CD4-positive, alpha-beta T cell treated with Interleukin-10 for 1 hour (primary cell): ENCODE results near the gene DNAJC1.
"Not testable (repeated sequence)": the region's sequence is repeated elsewhere in the genome, so short reads cannot be mapped to it uniquely, and the experiment has no call there.

Experiments
- DNase-seq: peaks from one replicate; pipeline ENCODE4 v3.0.0-alpha.2; 2020

The DNAJC1 gene

DNA sequence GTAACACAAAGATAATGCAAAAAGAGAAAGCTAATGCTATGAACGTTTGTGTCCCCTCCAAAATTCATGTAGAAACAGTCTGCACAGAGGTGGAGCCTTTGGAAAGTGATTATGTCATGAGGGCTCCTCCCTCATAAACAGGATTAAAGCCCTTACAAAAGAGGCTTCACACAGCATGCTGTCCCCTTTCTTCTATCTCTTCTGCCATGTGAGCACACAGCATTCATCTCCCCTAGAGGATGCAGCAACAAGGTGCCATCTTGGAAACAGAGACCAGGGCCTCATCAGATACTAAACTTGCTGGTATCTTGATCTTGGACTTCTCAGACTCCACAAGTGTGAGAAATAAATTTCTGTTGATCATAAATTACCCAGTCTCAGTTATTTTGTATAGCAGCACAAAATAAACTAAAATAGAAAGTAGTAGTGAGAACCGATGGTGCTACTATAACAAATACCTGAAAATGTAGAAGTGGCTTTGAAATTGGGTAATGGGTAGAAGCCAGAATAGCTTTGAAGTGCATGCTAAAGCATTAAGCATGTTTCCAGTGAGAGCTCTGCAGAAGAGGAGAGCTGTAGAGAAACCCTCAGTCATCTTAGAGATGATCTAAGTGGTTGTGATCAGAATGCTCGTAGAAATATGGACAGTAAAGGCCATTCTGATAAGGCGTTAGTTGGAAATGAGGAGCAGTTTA, 108.7 kb downstream of the DNAJC1 start:
- DNase-seq, result no peak

DNA sequence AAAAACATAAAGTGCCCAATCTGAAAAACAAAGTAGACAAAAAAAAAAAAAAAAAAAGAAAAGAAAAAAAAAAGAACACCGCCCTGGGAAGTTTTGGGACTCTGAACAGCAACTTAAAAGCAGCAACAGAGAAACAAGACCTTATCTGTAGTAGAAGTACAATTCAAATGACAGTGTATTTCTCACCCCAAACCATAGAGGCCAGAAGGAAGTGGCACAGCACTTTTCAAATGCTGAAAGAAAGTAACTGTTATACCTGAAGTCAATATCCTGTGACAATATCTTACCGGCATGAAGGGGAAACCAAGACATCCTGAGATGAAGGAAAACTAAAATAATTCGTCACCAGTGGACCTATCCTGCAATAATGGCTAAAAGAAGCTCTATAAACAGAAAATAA, 112.1 kb downstream of the DNAJC1 start:
- peak; percentile 10 for DNase-seq

DNA sequence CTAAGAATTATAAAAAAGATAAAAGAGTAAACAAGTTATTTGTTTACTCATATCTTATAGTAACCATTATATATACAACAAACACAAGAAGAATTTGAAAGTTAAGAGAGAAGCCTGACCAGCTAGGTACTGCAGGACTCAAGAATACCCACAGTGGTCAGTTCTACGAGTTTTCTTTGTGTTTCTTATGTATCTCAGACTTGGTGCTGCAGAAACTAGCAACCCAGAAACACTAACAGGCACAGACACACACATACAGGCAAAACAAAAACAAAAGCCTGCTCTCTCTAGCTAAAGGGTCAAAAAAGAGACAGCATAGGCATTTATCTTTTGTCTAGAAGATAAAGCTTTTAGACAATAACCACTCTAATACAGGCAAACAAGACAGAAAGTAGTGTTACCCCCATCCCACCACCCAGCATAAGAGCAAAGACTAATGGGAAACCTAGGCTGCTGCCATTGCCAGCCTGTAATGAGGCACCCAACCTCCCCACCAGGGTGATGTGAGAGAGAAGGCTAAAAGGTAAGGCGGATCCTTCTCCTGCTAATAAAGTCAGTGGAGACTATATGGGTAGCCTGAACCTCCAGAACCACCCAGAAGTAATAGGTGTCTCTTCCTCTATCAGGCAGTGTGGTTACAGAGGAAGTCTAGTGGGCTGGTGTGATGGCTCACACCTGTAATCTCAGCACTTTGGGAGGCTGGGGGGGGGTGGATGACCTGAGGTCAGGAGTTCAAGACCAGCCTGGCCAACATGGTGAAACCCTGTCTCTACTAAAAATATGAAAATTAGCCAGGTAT, 113.9 kb downstream of the DNAJC1 start:
- DNase-seq, result no peak

DNA sequence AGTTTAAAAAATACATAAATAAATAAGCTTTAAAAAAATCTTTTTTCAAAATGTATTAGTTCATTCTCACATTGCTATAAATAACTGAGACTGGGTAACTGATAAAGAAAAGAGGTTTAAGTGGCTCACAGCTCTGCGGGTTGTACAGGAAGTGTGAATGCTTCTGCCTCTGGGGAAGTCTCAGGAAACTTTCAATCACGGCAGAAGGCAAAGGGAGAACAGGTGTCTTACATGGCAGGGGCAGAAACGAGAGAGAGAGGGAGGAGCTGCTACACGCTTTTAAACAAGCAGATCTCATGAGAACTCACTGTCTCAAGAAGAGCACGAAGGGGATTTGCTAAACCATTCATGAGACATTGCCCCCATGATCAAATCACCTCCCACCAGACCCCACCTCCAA, 114.6 kb downstream of the DNAJC1 start:
- peak; percentile 13 for DNase-seq

DNA sequence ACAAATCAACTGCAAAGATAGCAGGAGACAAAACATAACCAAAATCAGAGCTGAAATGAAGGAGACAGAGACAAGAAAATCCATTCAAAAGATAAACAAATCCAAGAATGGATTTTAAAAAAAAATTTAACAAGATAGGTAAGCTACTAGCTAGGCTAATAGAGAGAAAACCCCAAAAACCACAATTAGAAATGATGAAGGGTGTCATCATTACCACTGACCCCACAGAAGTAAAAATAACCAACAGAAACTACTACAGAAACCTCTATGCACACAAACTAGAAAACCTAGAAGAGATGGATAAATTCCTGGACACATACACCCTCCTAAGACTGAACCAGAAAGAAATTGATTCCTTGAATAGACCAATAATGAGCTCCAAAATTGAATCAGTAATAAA, 117.6 kb downstream of the DNAJC1 start:
- no peak for DNase-seq

DNA sequence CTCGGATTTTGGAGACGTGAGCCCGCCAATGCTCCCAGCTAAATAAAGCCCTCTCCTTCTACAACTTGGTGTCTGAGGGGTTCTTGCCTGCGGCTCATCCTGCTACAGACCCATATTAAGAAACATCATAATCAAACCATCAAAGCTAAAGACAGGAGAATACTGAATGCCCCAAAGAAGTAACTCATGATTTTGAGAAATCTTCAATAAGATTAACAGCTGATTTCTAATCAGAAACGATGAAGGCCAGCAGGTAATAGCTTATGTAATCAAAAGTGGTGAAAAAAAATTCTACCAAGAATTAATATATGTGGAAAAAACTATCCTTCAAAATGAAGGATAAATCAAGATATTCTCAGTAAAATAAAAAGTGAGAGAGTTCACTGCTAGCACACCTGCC, 130.3 kb downstream of the DNAJC1 start:
- no peak for DNase-seq

DNA sequence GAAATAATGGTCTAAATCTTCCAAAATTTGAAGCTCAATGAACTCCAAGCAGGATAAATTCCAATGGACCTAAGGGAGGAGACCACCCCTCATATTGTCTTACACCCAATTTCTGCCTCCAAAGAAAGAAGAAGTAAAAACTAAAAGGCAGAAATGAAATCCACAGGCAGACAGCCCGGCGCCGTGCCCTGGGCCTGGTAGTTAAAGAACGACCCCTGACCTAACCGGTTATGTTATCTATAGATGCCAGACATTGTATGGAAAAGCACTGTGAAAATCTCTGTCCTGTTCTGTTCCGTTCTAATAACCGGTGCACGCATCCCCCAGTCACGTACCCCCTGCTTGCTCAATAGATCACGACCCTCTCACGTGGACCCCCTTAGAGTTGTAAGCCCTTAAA, 130.8 kb downstream of the DNAJC1 start:
- DNase-seq, result not testable (repeated sequence)

DNA sequence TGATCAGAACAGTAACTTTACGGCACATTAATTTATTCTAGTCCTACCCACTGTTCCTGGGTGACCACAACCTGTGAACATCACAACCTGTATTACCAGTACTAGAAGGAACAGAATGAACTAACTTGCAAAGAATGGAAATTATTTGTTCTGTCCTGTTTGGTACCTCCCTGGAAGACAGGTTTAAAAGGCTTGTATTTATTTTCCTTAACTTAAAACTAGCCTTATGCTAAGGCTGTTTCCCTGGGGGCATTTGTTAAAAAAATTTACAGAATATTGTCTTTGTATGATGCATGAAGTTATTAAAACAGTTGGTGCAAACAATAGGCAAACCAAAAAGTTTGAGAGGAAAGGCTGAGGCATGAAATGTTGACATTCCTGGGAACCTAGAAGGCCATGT, 132.7 kb downstream of the DNAJC1 start:
- no peak for DNase-seq

DNA sequence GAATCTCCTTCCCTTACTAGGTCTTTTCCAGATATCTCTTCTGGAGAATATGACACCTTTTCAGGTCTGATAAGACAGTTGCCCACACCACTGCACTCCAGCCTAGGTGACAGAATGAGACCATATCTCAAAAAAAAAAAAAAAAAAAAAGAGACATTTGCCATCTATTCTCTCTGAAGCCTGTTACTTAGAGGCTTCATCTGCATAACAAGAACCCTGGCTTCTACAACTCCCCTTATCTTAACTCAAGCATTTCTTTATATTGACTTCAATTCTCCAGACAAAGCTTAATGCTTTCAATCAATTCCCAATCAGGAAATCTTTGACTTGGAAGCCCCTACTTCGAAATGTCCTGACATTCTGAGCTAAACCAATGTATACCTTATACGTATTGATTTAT, 134.4 kb downstream of the DNAJC1 start:
- DNase-seq, result not testable (repeated sequence)

DNA sequence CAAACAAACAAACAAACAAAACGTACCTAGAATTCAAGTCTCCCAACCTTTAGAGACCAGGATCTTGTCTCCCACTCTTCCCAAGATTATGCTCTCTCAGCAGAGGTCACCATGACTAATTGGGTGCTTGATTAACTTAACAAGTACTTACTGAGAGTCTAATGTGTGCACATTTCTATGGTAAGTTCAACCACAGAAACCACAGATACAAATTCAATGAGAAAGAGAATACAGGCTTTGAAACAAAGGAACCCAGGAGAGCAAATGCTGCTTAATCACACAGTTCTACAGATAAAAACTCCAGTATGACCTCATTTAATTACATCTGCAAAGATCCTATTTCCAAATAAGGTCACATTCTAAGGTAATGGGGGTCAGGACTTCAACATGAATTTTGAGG, 142.8 kb downstream of the DNAJC1 start:
- DNase-seq, result no peak

DNA sequence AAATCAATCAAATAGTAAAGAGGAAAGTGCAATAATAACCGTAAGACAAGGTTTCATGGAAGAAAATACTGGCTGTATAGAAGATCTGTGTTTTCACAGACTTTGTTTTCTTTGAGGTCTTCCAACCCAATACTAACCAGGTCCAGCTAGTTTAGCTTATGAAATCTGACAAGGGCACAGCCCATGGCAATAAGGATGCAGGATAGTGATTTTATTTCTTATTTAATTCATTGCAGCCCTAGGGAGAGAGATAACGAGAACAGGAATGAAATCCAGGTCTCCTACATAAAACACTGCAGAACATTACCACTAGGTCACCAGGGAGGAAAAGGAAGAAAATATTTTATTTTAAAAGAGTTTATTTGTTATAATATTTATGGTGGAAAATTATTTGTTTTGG, 145.1 kb downstream of the DNAJC1 start:
- DNase-seq, result no peak

DNA sequence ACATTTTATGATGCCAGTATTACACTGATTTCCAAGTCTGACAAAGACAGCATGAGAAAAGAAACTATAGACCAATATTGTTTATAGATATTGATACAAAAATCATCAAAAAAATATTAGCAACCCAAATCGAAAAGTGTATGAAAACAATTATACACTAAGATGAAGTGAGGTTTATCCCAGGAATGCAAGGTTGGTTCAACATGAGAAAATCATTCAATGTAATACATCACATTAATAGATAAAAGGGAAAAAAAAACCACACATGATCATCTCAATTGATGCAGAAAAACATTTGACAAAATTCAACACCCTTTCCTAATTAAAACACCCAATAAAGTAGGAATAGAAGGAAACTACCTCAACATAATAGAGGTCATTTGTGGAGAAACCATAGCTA, 153.9 kb downstream of the DNAJC1 start:
- DNase-seq, result no peak

DNA sequence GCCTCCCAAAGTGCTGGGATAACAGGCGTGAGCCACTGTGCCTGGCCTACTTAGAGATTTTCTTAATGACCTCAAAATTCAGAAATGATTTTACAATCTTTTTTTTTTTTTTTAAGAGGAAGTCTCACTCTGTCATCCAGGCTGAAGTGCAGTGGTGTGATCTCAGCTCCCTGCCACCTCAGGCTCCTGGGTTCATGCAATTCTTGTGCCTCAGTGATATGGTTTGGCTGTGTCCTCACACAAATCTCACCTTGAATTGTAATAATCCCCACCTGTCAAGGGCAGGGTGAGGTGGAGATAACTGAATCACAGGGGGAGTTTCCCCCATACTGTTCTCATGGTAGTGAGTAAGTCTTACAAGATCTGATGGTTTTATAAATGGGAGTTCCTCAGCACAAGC, 159.9 kb downstream of the DNAJC1 start:
- DNase-seq, result no peak

DNA sequence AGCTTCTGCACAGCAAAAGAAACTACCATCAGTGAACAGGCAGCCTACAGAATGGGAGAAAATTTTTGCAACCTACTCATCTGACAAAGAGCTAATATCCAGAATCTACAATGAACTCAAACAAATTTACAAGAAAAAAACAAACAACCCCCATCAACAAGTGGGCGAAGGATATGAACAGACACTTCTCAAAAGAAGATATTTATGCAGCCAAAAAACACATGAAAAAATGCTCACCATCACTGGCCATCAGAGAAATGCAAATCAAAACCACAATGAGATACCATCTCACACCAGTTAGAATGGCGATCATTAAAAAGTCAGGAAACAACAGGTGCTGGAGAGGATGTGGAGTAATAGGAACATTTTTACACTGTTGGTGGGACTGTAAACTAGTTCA, 162.3 kb downstream of the DNAJC1 start:
- not testable (repeated sequence) for DNase-seq

DNA sequence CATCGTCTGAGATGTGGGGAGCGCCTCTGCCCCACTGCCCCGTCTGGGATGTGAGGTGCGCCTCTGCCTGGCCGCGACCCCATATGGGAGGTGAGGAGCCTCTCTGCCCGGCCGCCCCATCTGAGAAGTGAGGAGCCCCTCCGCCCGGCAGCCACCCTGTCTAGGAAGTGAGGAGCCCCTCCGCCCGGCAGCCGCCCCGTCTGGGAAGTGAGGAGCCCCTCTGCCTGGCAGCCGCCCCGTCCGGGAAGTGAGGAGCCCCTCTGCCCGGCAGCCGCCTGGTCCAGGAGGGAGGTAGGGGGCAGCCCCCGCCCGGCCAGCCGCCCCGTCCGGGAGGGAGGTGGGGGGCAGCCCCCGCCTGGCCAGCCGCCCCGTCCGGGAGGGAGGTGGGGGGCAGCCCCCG, 166.0 kb downstream of the DNAJC1 start:
- not testable (repeated sequence) for DNase-seq

DNA sequence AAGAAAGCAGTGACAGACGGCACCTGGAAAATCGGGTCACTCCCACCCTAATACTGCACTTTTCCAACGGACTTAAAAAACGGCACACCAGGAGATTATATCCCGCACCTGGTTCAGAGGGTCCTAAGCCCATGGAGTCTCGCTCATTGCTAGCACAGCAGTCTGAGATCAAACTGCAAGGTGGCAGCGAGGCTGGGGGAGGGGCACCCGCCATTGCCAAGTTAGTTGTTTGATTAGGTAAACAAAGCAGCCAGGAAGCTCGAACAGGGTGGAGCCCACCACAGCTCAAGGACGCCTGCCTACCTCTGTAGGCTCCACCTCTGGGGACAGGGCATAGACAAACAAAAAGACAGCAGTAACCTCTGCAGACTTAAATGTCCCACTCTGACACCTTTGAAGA, 169.0 kb downstream of the DNAJC1 start:
- not testable (repeated sequence) for DNase-seq

DNA sequence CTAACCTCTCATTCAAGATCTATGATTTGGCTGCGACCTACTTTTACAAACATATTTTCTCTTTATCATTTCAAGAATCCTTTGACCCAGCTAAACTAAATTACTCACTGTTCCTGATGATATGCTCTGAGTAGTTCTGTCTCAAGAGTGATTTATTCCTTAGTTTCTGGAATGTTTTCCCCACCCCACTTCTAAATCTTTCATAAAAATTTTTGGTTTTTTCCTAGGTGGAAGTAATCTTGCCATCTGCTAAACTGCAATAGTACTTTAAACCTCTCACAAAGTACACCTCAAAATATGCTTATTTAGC, 170.8 kb downstream of the DNAJC1 start:
- DNase-seq, result no peak

DNA sequence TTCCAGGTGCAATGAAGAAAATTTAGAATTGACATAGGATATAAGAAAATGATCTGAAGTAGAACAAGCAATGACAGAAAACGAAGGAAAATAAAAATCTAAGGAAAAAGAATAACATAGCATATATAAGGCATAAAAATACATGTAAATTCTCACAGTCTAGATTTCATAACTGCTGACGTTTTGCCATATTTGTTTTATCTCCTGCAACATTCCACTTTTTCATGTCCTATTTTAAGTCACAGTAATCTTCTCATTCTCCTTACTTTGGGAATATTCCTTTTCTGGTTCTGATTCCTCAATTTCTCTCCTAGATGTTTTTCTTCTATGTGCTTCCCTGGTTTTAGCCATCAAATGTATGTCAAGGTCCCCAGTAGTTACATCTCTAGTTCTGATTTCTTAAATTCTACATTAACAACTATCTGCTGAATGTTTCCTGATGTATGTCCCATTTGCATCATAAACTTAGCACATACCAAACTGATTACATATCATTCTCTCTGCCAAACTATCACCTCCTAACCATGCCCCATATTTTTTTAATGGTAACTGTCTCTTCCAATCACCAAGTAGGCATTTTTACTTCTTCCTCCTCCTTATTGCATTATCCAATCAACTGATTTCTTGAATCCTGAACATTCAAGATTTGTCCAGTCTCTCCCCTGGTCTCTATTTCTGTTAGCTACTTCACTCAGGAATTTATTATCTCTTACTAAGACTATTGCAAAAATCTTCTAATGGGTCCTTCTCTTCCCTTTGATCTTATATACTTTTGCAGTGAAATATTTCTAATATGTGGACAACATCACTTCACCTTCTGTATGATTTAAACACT, 171.3 kb downstream of the DNAJC1 start:
- DNase-seq, result no peak

DNA sequence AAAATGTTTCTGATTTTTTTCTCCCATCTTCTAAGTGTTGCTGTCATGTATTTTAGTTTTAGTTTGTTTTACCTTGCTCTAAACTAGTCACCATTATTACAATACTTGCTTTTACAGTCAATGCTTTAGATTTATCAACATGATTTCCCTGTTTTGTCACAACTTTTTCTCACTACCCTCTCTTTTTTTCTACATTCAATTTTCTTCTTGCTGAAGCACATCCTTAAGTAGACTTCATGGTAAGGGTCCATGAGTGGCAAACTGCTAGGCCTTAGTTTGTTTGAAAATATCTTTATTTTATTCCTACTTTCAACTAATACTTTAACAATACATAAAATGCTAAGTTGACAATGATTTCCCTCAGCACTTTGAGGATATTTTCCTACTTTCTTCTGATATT, 173.5 kb downstream of the DNAJC1 start:
- DNase-seq, result no peak

DNA sequence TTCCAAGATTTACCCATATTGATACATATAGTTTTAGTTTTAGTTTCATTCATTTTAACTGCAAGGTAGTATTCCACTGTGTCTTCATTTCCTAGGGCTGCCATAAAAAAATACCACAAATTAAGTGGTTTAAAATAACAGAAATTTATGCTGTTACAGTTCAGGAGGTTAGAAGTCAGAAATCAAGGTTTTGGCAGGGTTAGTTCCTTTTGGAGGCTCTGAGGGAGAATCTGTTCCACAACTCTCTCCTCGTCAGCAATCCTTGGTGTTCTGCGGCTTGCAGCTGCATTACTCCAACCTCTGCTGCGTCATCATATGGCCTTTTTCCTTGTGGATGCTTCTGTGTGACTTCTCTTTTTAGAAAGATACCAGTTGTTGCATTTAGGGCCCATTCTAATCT, 176.2 kb downstream of the DNAJC1 start:
- DNase-seq, result no peak

DNA sequence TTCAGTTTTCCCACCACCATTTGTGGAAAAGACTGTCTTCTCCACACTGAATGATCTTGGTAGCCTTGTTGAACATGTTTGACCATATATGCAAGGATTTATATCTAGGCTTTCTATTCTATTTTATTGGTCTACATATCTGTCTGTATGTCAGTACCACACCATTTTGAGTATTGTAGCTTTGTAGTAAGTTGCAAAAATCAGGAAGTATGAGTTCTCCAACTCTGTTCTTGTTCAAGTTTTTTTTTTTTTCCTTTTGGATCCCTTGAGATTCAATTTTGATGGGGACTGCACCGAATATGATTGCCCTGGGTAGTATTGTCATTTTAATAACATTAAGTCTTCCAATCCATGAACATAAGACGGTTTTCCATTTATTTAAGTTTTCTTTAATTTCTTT, 176.8 kb downstream of the DNAJC1 start:
- no peak for DNase-seq

DNA sequence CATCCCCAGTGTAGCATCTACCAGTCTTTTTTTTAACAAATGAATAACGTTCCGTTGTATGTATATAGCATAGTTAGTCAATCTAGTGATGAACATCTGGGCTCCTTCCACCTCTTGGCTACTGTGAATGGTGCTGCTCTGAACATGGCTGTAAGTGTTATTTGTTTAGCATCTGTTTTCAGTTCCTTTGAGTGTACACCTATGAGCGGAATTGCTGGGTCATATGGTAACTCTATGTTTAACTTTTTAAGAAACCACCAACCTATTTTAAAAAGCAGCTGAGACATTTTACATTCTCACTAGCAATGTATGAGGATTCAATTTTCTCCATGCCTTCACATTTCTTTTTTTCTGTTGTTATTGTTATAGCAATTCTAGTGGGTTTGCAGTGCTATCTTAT, 178.2 kb downstream of the DNAJC1 start:
- DNase-seq, result no peak

DNA sequence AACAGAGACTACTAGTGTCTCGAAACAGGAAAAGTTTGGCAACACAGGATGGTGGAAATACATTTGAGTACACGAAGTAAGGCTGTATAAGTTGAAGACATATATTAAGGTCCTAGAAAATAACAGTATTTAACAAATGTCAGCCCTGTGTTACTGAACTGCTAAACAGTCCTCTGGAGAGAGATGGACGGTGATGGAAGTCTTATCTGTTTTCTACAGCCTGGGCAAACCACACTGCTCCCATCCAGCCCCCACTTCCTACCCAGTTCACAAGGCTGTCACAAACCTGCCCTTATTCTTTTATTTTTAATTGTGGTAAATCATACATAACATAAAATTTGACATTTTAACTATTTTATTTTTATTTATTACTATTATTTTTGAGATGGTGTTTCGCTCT, 179.1 kb downstream of the DNAJC1 start:
- DNase-seq, result no peak

DNA sequence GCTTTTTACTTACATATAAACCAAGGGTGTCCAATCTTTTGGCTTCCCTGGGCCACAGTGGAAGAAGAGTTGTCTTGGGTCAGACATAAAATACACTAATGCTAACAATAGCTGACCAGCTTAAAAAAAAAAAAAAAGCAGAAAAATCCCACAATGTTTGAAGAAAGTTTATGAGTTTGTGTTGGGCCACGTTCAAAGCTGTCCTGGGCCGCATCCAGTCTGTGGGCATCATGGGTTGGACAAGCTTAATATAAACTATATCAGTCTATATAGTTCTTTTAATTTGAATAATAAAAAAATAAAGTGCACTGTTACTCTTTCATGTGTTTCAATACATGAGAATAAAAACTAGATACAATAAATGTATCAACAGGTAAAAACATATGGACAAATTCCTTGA, 179.9 kb downstream of the DNAJC1 start:
- no peak for DNase-seq
